ENCODE results near the gene COPA.

The COPA gene

DNA sequence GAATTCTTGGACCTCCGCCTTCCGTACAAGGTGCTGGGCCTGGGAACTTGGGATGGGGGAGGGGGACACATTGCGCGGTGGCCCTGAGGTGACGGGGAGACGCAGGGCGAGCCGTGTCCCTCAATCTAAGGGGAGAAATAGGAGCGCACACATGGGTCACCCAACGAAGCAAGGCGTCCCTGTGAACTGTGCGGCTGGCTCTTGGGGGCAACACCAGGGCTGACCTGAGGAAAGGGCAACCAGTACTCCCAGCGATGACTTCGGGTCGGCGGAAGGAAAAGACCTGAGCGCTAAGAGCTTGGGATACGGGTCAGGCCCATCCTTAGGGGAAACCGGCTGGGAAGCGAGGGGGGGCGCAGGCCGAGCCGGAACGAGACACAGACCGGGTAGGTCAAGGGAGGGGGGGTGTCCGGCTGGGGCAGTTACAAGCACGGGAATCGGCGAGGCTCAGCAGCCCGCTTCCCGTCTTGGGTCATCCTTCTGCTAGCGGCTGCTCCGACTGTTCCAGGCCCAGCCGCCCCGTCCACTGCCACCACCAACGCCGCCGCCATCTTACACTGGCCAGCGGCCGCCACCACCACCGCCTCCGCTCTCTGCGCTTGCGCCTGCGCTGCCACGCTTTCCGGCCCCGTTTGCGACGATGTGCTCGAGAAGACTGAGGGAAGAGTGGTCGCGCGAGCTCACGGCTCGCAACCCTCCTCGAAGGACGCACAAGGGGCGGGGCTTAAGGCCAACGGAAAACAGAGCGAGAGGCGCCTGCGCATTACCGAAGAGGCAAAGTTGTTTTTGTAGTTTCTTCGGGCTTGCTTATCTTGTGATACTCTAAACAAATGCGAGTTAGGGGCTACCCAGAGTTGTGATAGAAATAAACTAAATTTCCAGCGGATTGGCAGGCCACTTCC lies 80.9 kb downstream of the COPA start, which contains the start of gene DCAF8:
Gene DCAF8 (minus strand): TSS at position 657 of the 902 bp plus-strand sequence. CDS start 18,541 bp downstream, outside the sequence.
- peak; percentile 94 for DNase-seq

DNA sequence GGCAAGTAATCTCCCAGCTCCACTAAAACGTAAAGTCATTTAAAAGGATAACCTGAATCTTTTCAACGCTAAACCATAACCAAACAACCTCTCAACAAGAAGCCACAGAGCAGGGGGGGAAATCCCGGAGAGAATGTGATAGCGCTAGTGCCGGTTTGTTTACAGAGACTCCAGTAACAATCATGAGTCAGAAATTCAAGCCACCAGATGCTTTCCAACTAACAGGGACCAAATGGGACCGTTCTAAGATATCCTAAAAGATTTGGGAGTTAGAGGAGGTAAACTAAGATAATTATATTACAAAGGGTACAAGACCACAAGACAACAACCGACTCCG lies 81.5 kb downstream of the COPA start:
- DNase-seq = peak; percentile 43

DNA sequence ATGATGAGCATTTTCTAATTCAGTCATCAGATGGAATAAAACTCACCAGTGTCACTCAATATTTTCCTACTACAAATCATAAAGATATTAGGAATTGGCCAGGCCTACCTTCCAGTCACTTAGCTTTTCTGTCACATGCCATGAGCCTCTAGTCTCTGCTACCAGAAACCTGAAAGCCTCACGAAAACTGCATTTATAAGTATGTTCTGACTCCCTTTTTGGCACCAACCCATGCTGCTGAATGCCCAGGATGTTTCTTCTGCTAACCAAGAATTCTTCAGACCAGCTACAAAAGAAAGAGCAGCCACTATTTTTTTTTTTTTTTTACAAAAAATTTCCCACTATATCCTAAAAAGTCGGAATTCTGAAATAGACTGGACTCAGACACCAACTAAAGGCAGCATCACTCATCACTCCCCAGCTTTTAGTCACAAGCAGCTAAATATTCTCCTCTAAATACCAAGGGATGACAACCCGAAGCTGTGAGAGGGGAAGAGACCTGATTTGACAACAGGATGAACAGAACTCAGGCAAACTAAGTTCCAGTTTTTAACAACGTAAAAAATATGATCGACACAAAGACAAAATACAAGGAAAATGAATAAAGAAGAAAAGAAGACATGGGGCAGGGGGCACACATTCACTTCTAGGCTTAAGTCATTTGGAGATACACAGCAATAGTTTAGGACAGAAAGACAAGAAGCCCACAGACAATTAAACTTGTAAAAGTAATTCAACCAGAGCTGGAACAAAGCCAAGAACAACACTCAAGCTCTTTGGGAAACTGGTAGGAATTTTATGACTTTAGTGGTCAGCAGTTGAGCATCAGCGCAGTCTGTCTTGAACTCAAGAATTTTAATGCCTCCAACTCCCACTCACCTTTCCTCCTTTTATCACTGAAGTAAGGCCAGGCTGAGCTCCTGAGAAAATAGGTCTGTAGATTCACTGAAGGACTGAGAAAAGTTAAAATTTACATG lies 82.4 kb downstream of the COPA start:
- peak; percentile 26 for DNase-seq

DNA sequence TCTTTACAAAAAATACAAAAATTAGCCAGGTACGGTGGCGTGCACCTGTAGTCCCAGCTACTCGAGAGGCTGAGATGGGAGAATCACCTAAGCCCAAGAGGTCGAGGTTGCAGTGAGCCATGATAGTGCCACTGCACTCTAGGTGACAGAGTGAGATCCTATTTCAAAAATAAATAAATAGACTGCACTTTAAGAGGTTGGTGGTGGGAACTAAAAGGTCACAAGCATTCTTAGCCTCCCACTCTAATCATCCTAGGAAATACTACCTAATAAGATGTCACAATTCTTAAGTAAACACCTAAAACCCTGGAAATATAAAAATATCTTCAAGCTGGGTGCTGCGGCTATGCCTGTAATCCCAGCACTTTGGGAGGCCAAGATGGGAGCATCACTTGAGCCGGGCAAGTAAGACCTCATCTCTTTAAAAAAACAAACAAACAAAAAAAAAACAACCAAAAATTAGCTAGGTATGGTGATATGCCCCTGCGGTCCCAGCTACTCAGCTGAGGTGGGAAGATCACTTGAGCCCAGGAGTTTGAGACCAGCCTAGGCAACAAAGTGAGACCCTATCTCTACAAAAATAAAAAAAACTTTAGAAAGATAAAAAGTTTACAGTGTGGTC lies 84.8 kb downstream of the COPA start:
- no peak for DNase-seq

DNA sequence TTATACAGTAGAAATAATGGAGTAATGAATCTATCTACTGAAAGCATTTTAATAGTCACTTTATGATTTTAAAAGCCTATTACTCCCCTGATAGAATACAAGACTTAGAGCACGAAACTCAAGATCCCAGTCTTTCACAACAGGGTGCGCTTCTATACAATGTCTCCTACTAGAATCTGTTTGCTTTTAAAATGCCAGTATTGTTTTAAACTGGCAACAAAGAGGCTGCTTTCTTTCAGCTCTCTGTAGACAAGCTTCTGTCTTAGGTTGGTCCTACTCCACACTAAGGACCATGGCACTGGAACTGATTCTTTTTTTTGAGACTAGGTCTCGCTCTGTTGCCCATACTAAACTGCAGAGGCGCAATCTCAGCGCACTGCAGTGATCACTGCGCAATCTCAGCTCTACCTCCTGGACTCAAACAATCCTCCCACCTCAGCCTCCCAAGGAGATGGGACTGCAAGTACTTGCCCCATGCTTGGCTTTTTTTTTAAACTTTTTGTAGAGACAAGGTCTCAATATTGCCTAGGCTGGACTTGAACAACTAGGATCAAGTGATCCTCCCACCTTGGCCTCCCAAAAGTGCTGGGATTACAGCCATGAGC lies 85.5 kb downstream of the COPA start:
- no peak for DNase-seq

DNA sequence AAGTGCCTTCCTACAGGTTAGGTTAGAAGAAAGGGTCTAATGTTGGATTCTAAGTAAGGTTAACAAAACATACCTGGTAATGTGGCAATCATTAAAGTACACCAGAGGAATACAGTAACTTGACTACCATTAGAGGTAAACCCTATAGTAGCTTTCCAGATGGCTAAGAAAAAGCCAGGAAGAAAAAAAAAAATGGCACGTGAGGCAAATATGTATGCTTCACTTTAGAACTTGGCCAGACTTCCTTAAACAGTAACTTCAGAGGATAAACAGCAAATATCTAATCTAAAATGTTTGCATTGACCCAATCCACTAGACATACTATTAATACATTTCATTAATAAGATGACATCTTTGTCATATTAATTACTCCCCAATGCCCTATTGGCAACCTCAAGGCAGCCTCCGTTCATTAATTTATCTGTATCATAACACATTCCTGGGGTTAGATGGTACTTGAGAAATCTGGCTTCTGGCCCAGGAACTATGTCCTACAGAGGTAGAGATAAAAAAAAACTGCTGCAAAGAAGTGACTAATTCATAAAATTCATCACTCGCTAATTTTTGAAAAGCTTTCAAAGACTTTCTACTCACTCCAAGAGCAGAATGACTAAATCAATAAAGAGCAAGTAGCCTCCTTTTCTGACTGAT lies 86.5 kb downstream of the COPA start:
- DNase-seq = no peak

DNA sequence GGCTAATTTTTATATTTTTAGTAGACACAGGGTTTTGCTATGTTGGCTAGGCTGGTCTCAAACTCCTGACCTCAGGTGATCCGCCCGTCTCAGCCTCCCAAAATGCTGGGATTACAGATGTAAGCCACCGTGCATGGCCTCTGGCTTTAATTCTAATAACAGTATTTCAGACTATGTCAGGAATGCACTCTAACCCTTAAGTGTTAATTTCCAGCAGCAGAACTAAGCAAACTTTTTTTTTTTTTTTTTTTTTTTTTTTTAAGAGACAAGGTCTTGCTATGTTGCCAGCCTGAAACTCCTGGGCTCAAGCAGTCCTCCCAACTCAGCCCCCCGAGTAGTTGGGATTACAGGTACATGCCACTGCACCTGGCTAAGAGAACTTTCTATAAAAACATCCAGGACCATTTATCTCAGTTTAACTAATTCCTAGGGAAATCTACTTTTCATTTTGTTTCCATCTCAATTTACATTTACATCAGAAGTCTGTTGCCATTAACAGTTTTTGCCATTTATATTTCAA lies 87.2 kb downstream of the COPA start:
- DNase-seq = no peak

DNA sequence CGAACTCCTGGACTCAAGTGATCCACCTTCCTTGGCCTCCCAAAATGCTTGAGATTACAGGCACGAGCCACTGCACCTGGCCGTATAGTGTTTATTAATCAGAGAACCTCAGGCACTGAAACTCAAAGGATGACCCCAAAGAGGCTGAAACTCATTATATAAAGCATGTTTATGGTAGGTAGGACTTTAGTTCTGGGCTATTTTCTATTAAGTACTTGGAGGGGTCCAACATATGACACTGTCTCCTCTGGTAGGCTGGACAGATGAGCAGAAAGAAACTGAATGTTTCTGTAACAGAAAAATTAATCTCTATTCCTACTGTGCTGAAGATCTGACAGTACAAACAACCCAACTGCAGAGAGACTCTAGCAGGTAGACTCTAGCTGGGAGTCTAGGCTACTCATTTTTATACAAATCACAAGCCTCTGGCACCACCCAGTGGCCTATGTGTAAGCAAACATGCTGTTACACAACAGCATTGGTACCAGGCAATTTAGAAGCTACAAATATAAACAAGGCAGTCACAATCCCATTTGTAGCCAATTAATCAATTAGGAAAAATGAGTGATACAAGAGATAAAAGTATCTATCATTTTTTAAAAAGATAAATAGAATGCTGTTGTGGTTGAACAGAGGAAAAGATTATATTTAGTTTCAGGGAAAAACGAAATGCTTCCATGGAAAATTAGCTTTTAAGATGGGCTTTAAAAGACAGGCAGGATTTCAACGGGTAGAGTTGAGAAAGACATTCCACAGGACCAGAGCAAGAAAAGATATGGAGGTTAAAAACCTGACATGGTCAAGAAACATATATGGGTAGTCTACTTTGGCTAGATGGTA lies 91.1 kb downstream of the COPA start:
- peak; percentile 43 for DNase-seq

DNA sequence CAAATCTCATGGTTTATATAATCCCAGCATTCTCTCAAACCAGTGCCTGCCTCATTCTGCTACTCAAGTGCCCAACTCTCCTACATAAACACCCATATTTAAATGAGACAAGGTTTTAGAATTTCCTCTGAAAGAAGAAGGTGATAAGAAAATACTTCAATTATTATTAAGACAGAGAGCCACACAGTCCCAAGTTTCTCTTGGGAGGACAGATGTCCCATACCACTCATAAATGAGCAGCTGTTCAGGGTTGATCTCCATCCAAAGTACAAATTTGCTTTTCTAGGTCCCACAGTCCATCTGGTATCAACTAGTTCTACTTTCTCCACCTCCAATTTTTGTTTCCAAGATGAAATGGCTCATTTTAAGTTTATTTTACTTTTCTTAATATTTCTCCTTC lies 92.0 kb downstream of the COPA start:
- DNase-seq = no peak

DNA sequence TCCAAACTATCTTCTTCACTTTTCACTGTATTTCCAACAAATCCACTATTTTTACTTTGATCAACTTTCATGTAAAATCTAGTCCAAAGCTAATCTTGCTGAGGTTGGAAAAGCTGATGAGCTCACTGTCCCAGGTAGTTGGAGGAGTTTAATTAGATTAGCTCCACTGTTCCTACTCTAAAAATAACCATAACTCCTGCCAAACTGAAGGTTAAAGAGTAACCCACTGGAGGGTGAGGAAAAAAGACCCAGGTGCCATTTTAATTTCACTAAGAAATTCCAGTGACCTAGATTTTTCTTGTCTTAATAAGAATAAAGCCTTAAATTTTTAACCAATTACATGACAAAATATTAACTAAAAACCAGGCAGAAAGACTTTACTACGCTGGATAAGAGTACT lies 96.0 kb downstream of the COPA start:
- DNase-seq = no peak

DNA sequence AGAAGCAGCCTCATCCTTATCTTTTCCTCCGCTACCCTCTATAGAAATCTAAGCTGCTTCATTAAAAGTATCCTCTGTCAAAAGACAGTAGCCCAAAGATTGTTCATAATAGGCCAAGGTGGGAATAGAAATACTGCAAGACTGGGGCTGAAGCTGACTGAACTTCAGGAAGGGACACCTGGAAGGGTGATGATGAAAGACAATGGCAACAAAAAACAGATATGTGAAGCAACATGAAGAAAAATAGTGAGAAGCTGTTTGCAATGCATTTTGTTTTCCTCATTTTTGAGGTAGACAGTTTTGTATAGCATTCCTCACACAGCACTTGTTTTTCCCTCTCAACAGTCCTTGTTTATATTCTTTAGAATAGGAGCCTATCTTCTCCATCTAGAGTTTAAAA lies 97.6 kb downstream of the COPA start:
- no peak for DNase-seq

DNA sequence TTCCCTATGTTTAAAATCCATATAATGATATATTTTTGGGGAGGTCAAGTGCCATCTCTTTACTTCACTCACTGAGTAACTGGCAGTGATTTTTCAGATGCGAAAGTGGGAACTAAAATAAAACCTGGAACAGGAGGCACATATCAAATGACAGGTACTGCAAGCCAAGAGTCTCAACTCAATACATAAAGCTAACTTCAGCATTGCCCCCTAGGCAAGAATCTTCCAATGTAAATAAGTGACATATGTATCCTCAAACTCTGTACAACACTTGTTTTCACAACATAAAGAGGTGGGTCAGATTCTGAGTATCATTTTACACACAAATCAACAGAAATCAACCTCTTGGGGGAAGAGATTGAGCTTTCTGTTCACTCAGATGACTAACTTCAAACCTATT lies 98.8 kb downstream of the COPA start:
- DNase-seq = no peak

DNA sequence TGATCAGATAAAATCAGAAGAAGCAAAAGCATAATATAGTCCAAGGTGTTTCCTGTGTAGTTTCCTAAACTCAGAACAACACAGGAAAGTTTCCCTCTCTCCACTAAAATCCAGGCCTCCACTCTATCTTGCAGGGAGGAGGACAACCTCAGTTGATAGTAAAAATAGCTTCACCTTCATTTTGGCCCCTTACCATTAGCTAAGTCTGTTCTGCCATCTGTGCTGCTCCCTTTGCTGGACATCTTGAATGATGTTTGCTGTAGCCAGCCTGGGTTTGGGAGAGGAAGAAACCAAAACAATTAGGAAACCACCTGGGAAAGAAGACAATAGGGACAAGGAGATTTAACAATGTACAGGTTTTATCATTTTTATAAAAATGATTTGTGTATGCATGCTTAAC lies 99.3 kb downstream of the COPA start:
- no peak for DNase-seq

DNA sequence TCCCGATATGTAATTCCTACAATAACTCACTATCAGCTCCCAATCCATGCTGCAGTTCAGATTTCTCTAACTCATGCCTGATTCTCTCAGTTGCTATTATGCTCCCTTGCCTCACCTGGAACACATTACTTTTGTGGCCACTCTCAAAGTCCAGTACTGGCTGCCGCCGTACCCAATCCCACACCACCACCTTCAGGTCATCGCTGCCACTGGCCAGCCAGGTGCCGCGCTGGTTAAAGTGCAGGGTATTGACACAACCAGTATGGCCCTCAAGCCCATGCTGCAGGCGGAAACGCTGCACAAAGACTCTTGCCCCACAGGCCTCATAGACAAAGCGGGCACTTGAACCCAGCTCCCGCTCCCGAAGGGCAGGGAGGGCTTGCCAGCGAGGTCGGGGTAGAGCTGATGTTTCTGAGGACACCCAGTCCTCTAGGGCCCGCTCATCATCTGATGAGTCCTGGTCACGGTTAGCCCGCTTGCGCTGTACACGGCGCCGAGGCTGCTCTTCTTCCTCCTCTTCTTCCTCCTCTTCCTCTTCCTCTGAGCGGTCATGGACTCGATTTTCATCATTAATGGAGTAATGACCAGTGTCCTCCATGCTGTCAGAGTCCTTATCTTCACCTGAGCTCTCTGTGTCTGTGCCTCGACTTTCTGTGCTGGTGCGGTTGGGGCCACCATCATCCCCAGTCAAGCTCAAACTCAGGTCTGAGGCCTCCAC lies 103.3 kb downstream of the COPA start:
- no peak for DNase-seq

All from NCI-H510A (cell line).